Measurements from ENCODE around the gene SNX10.

DNA sequence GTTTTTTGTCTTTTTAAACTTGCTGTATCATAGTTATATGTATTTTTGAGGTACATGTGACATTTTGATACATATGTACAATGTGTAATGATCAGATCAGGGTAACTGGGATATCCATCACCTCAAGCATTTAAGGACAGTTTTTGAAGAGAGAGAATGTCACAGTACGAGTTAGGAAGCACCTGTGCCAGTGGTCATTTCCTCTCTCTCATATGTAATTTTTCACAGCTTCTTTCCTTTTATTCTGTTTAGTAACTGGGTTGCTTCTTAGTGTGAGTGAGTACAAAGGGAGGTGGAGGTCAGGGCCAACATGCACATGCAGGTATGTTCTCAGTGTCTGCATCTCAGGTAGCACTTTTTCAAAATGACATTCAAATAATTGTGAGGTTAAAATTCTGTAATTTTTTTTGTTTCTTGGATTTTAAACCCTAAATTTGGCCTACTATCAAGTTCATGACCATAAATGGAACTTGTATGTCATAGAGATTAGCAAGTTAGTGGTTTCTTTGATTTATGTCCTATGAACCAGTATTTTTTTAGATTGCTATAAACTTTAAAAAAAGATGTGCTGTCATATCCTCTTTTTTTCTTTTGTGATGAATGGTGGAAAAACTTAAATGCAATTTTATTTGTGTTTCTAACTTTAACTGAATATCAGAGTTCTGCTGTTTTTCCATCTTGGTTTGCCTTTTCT is 42.7 kb downstream of the SNX10 start:
- TF ChIP-seq MAFK (IDR thresholded peaks at IDR 0.05; ENCODE audit: low read depth, low read length) (no peak), MXI1 (IDR thresholded peaks at IDR 0.05; ENCODE audit: borderline replicate concordance, low read depth, low read length) (no peak), CTCF (conservative IDR thresholded peaks at IDR 0.05; ENCODE audit: low read depth, low read length) (no peak), POLR2A (IDR thresholded peaks at IDR 0.05; ENCODE audit: low read depth, low read length) (no peak), BHLHE40 (IDR thresholded peaks at IDR 0.05; ENCODE audit: low read depth, low read length) (no peak), CEBPB (IDR thresholded peaks at IDR 0.05; ENCODE audit: low read depth, low read length) (no peak), MAZ (IDR thresholded peaks at IDR 0.05; ENCODE audit: borderline replicate concordance, low read depth, low read length) (no peak), ELK1 (IDR thresholded peaks at IDR 0.05; ENCODE audit: borderline replicate concordance, low read depth, low read length) (no peak), FOS (IDR thresholded peaks at IDR 0.05; ENCODE audit: low read depth, low read length) (no peak), CHD1 (IDR thresholded peaks at IDR 0.05; ENCODE audit: low read depth, low read length) (no peak)

All from IMR-90 (cell line).